ENCODE results near the gene HOXC9.
A peak's percentile ranks its signal among the peaks of the same experiment; 100 is the strongest.

The HOXC9 gene

DNA sequence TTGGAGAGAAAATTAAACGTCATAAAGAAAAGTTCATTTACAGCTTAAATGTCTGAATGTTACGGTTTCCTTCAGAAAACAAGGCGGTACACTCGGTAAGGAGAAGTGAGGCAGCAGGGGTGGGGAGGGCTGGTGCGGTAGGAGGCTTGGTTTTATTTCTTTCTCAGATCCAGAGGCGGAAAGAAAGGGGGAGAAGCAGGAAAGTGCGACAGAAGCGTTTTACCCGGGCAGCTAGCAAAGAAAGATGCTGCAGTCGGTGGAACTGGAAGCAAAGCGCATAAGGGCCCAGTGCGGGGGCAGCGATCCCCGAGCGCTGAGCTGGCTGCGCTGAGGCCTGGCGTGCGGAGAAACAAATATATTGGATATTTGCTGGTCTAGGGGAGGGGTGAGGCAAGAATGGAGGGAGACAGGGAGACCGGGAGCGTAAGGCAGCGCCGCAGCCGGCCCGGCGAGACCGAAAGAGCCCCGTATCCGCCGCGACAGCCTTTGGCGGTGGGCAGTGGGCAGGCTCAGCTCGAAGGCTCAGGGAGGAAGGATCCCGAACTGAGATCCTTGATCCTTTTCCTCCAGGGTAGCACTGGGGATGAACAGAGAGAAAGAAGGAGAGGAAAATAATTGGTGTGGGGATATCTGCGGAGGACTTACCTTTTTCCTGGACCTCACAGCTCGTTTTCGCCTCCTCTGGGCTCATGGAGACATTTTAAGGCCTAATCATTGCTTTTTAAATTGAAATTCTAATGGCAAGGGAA is 33.4 kb upstream of the HOXC9 start:
- no peak for TF ChIP-seq EZH2phosphoT487 (IDR thresholded peaks at IDR 0.05; ENCODE audit: borderline replicate concordance)
- TF ChIP-seq, protein P1, sequence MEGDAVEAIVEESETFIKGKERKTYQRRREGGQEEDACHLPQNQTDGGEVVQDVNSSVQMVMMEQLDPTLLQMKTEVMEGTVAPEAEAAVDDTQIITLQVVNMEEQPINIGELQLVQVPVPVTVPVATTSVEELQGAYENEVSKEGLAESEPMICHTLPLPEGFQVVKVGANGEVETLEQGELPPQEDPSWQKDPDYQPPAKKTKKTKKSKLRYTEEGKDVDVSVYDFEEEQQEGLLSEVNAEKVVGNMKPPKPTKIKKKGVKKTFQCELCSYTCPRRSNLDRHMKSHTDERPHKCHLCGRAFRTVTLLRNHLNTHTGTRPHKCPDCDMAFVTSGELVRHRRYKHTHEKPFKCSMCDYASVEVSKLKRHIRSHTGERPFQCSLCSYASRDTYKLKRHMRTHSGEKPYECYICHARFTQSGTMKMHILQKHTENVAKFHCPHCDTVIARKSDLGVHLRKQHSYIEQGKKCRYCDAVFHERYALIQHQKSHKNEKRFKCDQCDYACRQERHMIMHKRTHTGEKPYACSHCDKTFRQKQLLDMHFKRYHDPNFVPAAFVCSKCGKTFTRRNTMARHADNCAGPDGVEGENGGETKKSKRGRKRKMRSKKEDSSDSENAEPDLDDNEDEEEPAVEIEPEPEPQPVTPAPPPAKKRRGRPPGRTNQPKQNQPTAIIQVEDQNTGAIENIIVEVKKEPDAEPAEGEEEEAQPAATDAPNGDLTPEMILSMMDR (conservative IDR thresholded peaks at IDR 0.05; ENCODE audit: low read length) = no peak

DNA sequence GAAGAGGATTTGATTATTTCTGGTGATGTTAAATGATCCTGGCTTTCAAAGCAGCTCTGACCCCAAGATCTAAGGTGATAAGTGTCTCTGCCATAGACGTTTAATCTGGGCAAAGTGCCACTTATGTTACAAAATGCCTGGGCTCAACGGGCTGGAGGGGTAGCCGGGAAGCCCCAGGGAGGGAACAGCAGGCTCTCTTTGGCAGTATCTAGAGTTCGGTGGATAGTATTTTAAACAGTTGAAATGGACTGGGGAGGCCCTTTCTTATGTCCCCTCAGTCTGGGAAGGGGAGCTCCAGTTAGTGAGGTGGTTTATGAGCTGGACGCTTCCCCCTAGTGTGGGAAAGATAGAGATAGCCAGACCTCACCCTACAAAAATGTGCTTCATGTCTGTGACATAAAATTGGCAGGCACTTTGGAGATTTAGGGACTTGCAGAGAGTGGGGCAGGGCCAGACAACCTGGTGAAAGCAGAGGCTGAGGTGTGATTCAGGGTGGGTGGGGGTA is 32.5 kb upstream of the HOXC9 start:
- Histone ChIP-seq H3K27me3 (ENCODE audit: insufficient read depth, low read length, poor library complexity, severe bottlenecking) (no peaks in the 10 kb centered on the region), H3K79me2 (ENCODE audit: insufficient read depth, low read length) (peaks cover 16% of the 10 kb centered on the region), H3K36me3 (ENCODE audit: insufficient read depth, low read length) (no peaks in the 10 kb centered on the region), H3K9ac (ENCODE audit: low read depth, low read length, poor library complexity, severe bottlenecking) (peak overlapping the region; percentile 81), H3K4me3 (ENCODE audit: low read length, poor library complexity, severe bottlenecking) (peak overlapping the region; percentile 86), H3F3A (ENCODE audit: low read depth) (no peaks in the 10 kb centered on the region), H2AFZ (ENCODE audit: low read length) (no peak overlapping the region), H3K4me1 (ENCODE audit: insufficient read depth, low read length, poor library complexity, severe bottlenecking) (peaks cover 31% of the 10 kb centered on the region), H4K20me1 (ENCODE audit: insufficient read depth, low read length, poor library complexity, severe bottlenecking) (no peaks in the 10 kb centered on the region), H3K9me2 (replicated peaks; ENCODE audit: low read depth, low read length) (no peaks in the 10 kb centered on the region), H3K9me3 (ENCODE audit: insufficient read depth, low read depth, low read length) (no peaks in the 10 kb centered on the region), H3K4me2 (ENCODE audit: low read depth, low read length, poor library complexity, severe bottlenecking) (peak overlapping the region; percentile 78)
- TF ChIP-seq EZH2phosphoT487 (IDR thresholded peaks at IDR 0.05; ENCODE audit: borderline replicate concordance) = no peak
- TF ChIP-seq, protein P1 (conservative IDR thresholded peaks at IDR 0.05; ENCODE audit: low read length) = 0 out of 2 replicates have a peak, but pooled peaks have one; percentile 11

More for the DNA sequence above, 33.4 kb upstream of the HOXC9 start:
- peaks cover 16% of the 10 kb centered on the region for H3K79me2 ChIP-seq (ENCODE audit: insufficient read depth, low read length)
- peak overlapping the region; percentile 78 for H3K4me2 ChIP-seq (ENCODE audit: low read depth, low read length, poor library complexity, severe bottlenecking)
- no peaks in the 10 kb centered on the region for H3K9me2 ChIP-seq (replicated peaks; ENCODE audit: low read depth, low read length)
- H3K9ac ChIP-seq (ENCODE audit: low read depth, low read length, poor library complexity, severe bottlenecking) = peak overlapping the region; percentile 81
- peak overlapping the region; percentile 86 for H3K4me3 ChIP-seq (ENCODE audit: low read length, poor library complexity, severe bottlenecking)
- no peaks in the 10 kb centered on the region for H3K36me3 ChIP-seq (ENCODE audit: insufficient read depth, low read length)
- peak overlapping the region; percentile 83 for H2AFZ ChIP-seq (ENCODE audit: low read length)
- no peaks in the 10 kb centered on the region for H4K20me1 ChIP-seq (ENCODE audit: insufficient read depth, low read length, poor library complexity, severe bottlenecking)
- H3K9me3 ChIP-seq (ENCODE audit: insufficient read depth, low read depth, low read length) = no peaks in the 10 kb centered on the region
- no peaks in the 10 kb centered on the region for H3F3A ChIP-seq (ENCODE audit: low read depth)
- H3K27me3 ChIP-seq (ENCODE audit: insufficient read depth, low read length, poor library complexity, severe bottlenecking) = no peaks in the 10 kb centered on the region
- peaks cover 31% of the 10 kb centered on the region for H3K4me1 ChIP-seq (ENCODE audit: insufficient read depth, low read length, poor library complexity, severe bottlenecking)

DNA sequence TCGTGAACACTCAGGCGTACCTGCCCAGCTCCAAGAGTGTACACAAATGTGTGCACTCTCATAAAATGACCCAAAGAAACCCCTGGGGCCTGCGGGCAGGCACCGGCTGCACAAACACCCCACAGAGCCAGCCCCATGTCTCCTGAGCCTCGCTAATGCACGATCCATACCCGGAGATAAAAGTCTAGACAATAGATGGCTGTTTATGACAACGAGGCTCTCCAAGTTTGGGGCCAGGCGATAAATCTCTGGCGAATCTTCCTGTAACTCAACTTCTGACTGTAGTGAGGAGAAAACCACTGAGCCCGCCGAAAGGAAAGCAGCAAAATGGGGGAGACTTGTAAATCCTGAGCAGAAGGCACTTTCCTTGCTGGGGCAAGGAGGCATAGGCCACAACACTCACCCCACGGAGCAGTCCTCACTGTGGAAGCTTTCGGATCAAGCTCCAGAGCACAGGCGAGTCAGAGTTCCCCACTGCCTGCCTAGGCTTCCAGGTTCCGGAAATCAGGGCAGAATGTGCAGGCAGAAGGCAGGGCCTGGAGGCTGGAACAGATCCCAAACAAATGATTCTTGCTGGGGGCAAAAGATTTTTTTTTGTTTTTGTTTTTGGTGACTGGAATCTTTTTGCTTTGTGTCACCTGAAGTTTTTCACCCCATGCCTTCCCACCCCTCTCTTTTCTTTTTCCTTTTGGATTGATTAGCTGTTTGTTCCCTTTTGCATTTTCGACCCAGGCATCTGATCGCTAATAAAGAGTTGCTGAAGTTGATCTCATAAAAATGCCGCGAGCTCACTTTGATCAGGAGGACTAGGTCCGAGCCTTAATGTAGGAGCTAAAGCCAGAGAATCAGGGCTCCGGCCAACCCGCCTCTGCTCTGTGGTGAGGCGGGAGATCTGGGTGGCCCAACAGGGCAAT is 31.5 kb upstream of the HOXC9 start:
- no peak for TF ChIP-seq EZH2phosphoT487 (IDR thresholded peaks at IDR 0.05; ENCODE audit: borderline replicate concordance)
- TF ChIP-seq, protein P1 (conservative IDR thresholded peaks at IDR 0.05; ENCODE audit: low read length) = no peak
- Histone ChIP-seq H3F3A (ENCODE audit: low read depth) (no peaks in the 10 kb centered on the region), H3K36me3 (ENCODE audit: insufficient read depth, low read length) (no peaks in the 10 kb centered on the region), H3K79me2 (ENCODE audit: insufficient read depth, low read length) (peaks cover 16% of the 10 kb centered on the region), H3K27me3 (ENCODE audit: insufficient read depth, low read length, poor library complexity, severe bottlenecking) (no peaks in the 10 kb centered on the region), H2AFZ (ENCODE audit: low read length) (no peak overlapping the region), H3K9me3 (ENCODE audit: insufficient read depth, low read depth, low read length) (no peaks in the 10 kb centered on the region), H3K9ac (ENCODE audit: low read depth, low read length, poor library complexity, severe bottlenecking) (no peak overlapping the region), H3K9me2 (replicated peaks; ENCODE audit: low read depth, low read length) (no peaks in the 10 kb centered on the region), H3K4me3 (ENCODE audit: low read length, poor library complexity, severe bottlenecking) (no peak overlapping the region), H3K4me1 (ENCODE audit: insufficient read depth, low read length, poor library complexity, severe bottlenecking) (peaks cover 31% of the 10 kb centered on the region), H3K4me2 (ENCODE audit: low read depth, low read length, poor library complexity, severe bottlenecking) (no peak overlapping the region), H4K20me1 (ENCODE audit: insufficient read depth, low read length, poor library complexity, severe bottlenecking) (no peaks in the 10 kb centered on the region)

Measured in Loucy (cell line).